GDM1 (cell line): Measurements from ENCODE around the gene CEP250.
"Not testable (repeated sequence)": the region's sequence is repeated elsewhere in the genome, so short reads cannot be mapped to it uniquely, and the experiment has no call there.

Source experiments
- DNase-seq: peaks from one replicate; lab custom pipeline; 2025; lab: John Stamatoyannopoulos, UW

The CEP250 gene

DNA sequence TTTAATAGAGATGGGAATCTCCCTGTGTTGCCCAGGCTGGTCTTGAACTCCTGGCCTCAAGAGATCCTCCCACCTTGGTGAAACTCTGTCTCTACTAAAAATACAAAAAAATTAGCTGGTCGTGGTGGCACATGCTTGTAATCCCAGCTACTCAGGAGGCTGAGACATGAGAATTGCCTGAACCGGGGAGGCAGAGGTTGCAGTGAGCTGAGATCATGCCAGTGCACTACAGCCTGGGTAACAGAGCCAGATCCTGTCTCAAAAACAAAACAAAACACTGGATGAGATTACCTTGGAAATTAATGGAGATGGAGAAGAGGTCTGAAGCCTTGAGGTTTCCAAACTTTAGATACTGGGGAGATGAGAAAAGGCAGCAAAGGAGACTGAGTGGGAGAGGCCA, 2.1 kb downstream of the CEP250 start:
- not testable (repeated sequence) for DNase-seq

DNA sequence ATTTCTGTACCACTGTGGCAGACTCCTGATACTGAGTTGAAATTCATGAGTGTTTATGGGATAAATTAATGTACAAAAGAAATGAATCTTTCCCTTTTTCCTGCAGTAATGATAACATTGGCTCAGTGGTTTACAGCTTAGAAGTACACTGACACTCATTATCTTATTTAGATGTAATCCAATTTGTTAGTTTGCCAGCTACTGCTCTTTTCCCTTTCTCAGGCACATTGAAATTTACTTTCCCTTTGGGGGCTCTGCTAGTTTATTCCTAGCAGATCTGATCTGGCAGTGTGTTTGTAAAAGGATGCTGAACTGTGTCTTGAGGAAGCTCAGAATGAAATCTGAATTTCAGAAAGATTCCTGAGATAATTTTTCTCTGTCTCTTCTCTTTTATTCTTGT, 3.0 kb downstream of the CEP250 start:
- DNase-seq = no peak

DNA sequence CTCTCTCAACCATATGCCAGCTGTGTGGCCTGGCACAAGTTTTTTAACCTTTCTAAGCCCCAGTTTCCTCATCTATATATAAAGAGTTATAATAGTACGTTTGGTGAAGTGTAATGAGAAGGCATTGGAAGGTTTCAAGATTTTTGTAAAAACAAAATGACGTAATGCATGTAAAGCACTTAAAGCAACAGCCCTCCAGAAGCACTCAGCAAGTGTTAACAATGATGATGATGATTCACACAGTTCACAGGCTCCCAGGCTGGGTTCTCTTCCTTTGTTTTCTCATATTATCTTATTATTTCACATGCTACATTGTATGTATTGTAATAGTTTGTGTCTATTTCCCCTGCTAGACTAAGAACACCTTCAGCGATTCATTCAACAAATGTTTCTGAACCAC, 6.2 kb downstream of the CEP250 start:
- no peak for DNase-seq

DNA sequence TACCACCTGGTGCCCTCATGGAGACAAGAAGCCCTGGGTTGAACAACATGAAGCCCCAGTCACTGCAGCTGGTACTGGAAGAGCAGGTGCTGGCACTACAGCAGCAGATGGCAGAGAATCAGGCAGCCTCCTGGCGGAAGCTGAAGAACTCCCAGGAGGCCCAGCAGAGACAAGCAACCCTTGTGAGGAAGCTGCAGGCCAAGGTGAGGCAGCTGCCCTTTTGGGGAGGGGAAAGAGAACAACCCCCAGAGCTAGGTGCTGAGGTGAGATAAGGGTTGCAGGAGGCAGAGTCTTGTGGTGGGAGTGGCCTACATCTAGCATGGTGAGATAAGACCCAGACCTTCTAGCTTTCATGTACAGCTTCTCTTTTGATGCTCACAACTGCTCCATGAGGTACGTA, 7.0 kb downstream of the CEP250 start:
- DNase-seq = no peak

DNA sequence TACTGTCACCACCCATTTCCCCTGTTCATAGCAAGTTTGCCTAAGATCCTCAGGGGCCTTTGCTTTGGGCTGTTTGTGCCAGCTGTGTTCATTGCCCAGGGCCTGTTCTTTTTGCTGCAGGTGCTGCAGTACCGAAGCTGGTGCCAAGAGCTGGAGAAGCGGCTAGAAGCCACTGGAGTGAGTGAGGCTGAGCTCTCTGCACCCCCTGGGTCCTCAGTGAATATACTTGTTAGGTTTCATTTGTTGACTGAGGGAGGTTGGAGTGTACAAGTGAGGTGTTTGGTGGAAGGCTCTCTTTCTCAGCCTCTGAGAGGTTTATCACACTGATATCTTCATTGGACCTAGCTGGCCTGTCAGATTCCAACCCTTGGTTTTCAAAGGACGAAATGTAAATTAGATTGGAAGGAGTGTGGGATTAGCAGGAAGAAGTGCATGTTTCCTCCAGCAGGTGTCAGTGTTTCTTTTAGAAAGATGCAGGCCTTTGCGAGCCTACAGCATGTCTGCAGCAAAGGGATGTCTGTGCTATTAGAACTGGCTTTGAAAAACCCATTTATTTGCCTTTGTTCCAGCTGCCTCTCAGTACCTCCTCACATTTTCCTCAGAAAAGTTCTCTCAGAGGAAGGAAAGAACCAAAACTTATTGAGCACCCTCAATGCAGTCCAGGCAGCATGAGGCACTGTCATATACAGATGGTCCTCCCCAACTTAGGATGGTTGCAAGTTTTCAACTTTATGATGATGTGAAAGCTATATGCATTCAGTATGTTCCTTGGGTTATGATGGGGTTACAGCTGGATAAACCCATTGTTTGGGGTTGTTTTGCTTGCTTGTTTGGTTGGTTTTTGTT, 8.3 kb downstream of the CEP250 start:
- DNase-seq = peak; percentile 17

DNA sequence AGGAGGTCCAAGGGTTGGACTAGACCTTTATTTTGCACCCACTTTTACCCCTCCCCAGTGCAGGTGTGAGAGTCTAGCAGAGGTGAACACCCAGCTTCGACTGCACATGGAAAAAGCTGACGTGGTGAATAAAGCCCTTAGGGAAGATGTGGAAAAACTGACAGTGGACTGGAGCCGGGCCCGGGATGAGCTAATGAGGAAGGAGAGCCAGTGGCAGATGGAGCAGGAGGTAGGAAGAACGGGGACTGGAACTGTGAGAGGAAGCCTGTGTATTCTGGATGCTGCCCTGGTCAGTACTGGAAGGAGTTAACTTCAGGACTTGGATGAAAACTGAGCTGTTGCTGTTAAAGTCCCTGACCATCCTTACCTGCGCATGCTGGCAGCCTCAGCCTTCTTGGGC, 10.6 kb downstream of the CEP250 start:
- no peak for DNase-seq

DNA sequence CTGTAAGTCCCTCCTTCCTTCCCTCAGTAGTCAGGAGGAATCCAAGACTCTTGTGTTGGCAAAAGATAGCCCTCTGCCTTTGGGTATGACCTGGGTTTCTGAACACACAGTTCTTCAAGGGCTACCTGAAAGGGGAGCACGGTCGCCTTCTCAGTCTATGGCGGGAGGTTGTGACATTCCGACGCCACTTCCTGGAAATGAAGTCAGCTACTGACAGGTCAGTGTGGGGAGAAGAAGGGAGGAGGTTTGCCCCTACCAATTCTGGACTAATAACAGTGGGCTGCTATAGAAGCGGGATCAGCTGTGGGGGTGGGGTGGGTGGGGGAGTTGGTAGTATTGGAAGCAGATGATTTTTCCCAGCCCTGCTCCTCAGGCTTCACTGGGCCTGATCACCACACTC, 11.5 kb downstream of the CEP250 start:
- DNase-seq = no peak

DNA sequence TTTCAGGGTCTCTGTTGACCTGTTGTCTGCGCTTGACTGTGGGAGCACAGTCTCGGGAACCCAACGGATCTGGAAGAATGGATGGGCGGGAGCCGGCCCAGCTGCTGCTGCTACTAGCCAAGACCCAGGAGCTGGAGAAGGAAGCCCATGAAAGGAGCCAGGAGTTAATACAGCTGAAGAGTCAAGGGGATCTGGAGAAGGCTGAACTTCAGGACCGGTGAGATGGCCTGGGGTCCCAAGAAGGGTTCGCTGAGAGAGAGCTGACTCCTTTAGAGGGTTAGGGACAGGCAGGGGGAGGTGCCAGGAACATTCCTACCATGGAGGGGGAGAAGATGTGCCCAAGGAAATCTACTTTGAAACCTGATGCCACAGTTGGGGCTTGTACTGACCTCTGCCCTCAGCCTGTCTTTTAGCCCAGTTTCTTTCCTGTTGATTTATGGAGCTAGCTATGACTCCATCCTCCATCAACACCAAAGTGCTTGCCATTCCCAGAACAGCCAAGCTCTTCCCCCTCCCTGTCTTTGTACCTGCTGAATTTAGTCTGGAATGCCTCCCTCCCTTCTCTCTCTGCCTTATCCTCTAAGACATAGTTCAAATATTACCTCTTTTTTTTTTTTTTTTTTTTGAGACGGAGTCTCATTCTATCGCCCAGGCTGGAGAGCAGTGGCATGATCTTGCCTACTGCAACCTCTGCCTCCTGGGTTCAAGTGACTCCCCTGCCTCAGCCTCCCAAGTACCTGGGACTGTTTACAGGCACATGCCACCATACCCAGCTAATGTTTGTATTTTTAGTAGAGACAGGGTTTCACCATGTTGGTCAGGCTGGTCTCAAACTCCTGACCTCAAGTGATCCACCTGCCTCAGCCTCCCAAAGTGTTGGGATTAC, 12.2 kb downstream of the CEP250 start:
- no peak for DNase-seq

DNA sequence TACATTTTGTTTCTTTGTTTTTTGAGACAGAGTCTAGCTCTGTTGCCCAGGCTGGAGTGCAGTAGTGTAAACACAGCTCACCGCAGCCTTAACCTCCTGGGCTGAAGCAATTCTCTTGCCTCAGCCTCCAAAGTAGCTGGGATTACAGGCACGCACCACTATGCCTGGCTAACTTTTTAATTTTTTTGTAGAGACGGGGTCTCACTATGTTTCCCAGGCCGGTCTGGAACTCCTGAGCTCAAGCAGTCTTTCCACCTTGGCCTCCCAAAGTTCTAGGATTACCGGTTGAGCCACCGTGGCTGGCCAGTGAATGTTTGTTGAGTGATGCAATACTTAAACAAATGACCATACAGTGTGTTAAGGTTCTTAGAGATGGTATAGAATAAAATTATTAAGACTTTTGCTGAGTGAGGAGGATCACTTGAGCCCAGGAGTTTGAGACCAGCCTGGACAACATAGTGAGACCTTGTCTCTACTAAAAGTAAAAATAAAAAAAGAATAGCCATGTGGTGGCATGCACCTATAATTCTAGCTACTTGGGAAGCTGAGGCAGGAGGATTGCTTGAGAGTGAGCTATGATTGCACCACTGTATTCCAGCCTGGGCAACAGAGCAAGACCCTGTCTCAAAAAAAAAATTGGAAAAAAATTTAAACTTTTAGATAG, 13.4 kb downstream of the CEP250 start:
- no peak for DNase-seq

DNA sequence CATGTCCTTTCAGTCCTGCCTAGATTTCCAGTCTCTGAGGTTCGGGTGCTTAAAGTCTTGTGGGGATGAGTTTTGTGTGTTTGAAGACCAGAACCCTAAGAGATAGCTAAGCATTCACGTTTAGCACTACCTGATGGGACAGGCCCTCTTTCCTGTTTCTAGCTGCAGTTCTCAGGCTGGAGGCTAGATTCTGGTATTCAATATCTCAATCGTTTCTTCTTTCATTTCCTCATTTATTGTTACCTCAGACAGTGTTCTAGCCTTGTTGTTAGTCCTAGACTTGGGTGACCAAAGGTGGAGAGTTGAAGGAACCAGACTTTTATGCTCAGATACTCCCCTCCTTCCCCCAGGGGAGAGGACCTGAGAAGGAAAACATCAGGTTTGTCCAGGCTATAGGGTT, 16.8 kb downstream of the CEP250 start:
- DNase-seq = no peak

DNA sequence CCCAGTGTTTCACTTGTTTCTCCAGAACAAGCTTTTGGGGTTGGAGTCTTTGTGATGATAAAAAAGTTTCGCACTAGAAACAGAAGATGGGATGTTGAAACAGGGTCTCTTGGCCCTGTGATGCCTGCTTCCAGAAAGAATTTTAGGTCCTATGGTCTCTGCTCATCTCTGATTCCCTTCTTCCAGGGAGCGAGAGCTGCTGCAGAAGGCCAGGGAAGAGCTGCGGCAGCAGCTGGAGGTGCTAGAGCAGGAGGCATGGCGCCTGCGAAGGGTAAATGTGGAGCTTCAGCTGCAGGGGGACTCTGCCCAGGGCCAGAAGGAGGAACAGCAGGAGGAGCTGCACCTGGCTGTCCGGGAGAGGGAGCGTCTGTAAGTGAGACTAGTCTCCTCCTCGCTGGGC, 18.3 kb downstream of the CEP250 start:
- DNase-seq = no peak

DNA sequence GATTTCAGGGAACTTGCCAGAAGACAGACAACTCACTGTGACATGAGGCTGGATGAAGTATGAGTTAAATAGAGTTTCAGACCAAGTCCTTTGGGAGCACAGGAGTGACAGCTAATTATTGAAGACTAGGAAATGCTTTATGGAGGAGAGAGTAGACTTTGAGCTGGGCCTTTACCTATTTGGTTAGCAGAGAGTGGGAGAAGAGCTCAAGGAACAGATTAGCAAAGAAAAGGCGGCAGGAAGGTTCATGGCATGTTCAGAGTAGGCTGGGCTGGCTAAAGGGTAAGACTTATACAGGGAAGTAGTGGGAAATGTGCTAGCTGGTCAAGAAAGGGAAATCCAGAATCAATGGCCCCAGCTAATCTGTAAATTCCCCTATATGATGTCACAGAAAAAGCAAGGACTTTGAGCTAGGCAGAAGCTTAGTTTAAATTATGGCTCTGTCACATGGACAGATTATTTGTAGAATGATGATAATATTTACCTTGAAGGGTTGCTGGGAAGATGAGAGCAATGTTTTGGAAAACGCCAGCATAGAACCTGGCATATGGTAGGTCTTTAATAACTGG, 19.0 kb downstream of the CEP250 start:
- DNase-seq = no peak

DNA sequence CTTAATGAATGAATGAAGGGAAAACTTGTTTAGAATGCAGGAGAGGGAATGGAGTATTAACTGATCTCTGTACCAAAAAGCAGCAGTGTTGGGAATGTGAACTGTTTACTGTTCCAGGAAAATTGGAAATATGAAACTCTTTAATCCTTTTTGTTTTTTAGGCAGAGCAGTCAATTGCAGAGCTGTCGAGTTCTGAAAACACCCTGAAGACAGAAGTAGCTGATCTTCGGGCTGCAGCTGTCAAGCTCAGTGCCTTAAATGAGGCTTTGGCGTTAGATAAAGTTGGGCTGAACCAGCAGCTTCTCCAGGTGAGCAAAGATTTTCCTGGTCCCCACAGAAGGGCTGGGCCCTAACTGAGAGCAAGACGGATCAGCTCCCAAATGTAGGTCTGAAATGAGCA, 20.9 kb downstream of the CEP250 start:
- no peak for DNase-seq

DNA sequence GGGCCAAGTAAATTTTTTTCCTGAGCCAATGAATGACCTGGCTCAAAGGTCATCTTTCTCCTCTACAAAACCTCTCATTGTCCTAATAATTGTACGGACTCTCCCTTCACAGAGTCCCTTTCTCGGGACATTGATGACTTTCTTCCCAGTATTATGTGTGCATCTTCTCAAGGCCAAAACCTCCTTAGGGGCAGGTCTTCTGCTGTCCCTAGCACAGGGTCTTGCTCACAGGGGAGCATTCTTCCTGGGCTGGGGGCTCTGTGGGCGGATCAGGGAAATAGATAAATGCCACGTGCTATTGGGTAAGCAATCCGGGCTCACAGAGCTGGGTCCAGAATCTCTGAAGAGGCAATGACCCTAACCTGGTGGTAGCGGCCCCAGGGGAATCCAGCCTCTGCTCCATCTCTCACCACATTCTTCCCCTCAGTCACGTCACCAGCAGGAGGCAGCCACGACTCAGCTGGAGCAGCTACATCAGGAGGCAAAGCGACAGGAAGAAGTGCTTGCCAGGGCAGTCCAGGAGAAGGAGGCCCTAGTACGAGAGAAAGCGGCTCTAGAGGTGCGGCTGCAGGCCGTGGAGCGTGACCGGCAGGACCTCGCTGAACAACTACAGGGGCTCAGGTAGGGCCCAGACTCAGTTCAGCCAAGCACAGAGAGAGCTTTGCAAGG, 23.5 kb downstream of the CEP250 start:
- DNase-seq = no peak

DNA sequence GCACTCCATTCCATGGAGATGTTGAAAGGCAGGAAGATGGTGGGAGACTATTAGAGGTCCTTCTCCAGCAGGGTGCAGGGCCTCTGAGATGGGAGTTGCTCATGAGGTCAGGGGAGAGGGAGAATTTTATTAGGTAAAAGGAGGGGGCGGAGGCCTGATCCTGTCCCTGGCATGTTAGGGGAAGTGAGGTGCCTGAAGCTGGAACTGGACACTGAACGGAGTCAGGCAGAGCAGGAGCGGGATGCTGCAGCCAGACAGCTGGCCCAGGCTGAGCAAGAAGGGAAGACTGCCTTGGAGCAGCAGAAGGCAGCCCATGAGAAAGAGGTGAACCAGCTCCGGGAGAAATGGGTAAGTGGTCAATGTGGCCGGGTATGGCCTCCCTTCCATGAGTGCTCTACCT, 24.4 kb downstream of the CEP250 start:
- no peak for DNase-seq

DNA sequence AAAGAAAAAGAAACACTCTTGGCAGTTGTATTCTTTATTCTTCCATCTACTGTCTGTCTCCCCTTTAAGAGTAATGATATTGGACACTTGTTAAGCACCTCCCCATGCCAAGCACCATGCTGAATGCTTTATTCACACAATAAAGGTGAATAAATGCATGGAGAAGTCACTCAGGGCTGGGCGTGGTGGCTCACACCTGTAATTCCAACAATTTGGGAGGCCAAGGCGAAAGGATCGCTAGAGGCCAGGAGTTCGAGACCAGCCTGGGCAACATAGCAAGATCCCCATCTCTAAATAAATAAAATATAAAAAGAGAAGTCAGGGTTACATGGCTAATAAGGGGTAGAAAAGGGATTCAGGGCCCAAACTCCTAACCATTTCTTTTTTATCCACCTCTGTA, 32.1 kb downstream of the CEP250 start:
- no peak for DNase-seq

DNA sequence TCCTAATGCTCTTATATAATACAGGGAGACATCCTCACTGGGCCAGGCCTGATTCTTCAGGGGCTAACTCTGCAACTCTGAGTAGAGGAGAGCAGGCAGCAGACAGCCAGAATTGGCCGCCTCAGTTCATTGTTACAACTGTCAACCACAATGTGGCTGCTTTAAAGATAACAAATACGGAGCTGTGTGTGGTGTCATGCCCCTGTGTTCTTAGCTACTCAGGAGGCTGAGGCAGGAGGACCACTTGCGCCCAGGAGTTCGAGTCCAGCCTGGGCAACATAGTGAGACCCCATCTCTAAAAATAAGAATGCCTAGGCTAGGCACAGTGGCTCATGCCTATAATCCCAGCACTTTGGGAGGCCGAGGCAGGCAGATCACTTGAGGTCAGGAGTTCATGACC, 34.3 kb downstream of the CEP250 start:
- DNase-seq = no peak

DNA sequence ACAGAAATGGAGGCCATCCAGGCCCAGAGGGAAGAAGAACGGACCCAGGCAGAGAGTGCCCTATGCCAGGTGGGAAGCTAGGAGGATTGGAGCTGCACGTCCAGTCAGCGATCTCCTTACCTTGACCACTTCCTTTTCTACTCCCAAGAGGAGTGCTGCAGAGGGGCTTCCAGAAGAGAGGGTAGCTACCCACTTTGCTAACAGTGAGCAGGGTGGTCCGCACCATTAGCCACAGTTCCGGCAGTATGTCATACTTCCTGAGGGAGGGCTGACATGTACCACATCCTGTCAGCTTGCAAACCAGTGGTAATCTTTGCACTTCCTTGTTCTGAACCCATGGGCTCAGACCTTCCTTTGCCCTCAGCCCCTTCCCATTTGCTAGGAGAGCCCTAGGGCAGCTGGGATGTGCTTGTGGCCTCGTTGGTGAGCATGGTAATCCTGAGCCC, 35.4 kb downstream of the CEP250 start:
- DNase-seq = peak; percentile 77

DNA sequence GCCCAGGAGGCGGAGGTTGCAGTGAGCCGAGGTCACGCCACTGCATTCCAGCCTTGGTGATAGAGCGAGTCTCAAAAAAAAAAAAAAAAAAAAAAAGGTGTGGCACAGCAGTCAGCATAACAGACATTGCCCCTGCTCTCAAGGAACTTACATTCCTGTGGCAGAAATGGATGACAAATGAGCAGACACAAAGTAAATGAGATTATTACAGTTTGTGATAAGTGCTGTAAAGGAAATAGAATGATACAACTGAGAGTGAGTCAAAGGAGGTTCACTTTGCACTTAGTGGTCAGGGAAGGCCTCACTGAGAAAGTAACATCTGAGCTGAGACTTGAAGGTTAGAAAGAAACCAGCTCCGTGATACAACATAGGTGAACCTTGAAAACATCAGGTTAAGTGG, 36.4 kb downstream of the CEP250 start:
- no peak for DNase-seq

DNA sequence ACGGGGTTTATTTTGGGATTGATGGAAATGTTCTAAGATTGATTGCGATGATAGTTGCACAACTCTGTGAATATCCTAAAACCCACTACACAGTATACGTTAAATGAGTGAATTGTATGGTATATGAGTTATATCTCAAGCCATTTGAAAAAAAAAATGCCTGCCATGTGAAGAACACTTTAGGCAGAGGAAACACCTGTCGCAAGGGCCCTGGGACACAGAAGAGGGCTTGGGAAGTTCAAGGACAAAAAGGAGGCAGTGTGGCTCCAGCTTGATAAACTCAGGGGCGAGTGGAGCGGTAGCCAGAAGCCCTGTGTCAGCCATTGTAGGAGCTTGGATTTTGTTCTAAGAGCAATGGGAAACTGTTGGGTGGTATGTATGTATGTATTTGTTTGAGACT, 37.0 kb downstream of the CEP250 start:
- no peak for DNase-seq

DNA sequence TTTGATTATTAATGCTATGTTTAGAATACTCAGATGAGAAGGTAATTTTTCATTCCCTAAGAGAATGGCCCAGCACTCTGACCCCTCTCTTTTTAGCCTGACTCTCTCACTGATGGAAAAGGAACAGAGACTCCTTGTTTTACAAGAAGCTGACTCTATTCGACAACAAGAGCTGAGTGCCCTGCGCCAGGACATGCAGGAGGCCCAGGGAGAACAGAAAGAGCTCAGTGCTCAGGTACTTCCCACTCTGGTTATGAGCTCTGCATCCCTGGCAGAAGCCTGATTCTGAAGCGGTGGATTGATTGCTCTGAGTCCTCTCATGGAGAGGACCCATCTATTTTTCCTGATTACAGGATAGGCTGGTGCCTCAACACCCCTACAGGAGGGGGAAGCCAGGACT, 41.1 kb downstream of the CEP250 start:
- no peak for DNase-seq

DNA sequence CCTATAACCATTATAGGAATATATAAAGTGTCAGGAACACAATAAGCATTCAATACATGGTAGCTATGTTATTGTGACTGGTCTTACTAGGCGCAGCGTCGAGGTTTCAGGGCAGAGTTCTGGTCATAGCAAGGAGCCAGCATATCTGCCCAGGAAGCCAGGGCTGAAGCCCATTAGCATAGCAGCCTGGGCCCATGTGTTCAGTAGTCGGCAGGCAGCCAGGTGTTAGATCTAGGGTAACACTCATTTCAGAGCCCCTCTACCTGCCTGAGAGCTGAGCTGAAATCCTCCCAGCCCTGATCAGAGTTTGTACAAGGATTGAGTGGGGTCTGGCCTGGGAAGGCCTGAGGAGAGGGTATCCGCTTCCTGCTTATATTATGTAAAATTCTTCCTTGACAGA, 41.9 kb downstream of the CEP250 start:
- no peak for DNase-seq
